HG02840 (cell line): Measurements from ENCODE around the gene SCN11A.

Experiments used
- ATAC-seq: cut with Tn5 transposase; IDR thresholded peaks from one replicate; pipeline ENCODE4 v1.9.1; 2021; ENCODE audit warnings: mild to moderate bottlenecking, moderate library complexity, moderate number of reproducible peaks; ENCODE audit not compliant: unreplicated experiment, low FRiP score

SCN11A gene

GRCh38 chr3:39013289-39013688 lies 38.5 kb downstream of the SCN11A start:
- ATAC-seq = no peak

GRCh38 chr3:39011191-39011736 lies 40.5 kb downstream of the SCN11A start:
- ATAC-seq = no peak

DNA sequence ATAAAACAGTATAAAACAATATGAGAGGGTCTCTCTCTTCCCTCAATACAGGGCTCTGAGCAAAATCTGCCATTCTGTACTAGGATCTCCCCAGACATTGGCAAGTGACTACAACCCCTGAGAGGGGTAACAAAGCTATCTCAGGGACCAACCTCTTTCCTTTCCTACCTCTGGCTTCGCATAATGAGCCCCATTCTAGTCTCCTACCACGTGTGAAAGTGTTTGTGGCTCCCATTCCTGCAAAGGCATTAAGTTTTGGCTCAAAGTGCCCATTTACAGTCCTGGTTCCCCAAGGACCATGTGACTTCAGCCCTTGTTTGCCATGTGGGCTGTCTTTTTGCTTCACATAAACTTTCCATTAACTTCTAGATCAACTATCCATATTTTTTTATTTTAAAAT lies 46.4 kb downstream of the SCN11A start:
- ATAC-seq = no peak
